CD4-positive, alpha-beta T cell treated with Interleukin-15 for 4 hours (primary cell): ENCODE measurements around the gene ZNF302.
"Not testable (repeated sequence)": the region's sequence is repeated elsewhere in the genome, so short reads cannot be mapped to it uniquely, and the experiment has no call there.

Source experiments
- DNase-seq: peaks from one replicate; pipeline ENCODE4 v3.0.0-alpha.2; 2020; ENCODE audit warnings: low spot score

Gene ZNF302

DNA sequence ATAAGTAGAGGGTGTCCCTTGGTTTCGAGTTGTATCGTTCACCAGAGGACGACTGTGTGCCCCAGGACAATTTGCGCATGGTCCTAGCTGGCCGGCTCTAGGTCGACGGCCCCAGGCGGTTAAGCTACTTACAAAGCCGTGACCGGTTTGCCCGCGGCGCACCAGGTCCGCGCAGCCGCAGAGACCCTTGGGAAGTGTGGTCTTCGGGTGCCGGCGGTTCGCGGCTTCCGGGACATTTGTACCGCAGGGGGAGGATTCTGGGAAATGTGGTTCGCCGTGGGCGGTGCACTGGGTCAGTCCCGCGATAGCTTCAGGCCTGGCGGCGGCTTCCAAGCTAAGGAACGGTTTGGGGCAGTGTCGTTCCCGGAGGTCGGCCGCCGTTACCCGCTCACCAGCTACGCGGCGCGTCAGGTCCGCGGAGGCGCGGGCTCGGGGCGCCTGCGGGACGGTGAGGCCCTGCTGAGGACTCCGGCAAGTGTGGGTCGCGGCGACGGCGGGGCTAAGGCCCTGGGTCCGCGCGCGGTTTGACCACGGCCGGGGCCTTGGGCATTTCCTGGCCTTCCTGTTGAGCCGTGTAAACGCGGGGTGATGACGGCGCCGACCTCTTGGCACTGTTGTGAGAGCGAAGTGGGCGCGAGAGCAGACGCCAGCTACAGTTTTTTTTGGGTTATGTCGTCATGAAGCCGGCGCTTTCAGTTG, at the start of gene ZNF302:
Gene ZNF302 (plus strand): TSS at position 293 of the 699 bp plus-strand sequence. CDS start 1,127 bp downstream, outside the sequence.
- peak; percentile 94 for DNase-seq

DNA sequence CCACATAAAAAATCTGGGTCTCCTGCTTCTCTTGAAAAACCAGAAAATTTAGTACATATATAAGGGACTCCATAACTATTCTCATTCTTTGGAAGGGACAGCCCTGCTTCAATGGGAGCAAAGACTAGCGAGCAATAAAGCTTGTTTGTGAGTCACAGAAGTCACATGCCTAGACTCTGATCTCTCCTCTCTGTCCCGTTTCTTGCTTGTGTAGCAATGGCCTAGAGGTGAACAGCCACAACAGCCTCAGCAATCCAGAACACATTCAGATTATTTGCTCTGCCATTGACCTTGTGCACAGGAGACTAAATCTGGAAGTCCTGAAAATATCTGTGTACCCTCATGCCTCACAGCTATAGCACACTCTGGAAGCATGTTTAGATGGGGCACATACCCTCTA, 43.7 kb upstream of the ZNF302 start:
- no peak for DNase-seq

DNA sequence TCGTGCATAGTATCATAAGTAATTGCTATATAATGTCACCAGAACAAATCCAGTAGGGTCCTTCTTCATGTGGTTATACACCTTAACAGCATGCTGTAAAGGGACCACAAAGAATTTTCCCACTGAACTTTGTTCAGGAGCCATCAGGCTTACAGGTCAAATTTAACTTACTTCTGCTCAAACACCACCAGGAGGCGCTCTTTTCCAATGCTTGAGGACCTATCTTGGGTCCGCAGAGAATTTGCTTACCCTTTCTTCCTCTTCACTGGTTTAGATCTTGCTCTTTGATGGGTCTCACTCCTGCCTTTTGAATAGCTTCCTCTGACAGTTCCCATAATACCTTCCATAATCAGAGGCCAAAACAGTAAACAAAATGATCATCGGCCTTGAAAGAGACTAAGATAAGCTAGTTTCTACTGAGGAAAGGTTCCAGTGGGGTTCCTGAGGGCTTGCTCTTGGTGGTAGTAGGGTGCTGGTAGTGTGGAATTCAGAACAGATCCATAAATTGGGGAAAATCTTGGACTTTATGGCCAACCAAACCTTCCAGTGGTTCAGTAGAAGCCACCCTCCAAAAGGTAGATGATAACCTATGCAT, 37.9 kb upstream of the ZNF302 start:
- DNase-seq, result peak; percentile 68

DNA sequence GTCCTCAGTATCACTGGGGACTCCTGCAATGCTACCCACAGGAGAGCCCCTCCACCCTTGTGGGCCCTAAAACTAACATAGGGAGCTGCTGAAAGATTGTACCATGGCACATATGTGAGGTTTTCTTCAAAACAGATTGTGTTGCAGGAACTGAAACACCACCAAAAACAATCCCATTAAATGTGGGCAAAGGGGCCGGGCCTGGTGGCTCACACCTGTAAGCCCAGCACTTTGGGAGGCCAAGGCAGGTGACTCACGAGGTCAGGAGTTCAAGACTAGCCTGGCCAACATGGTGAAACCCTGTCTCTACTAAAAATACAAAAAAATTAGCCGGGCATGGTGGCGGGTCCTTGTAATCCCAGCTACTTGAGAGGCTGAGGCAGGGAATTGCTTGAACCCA, 35.2 kb upstream of the ZNF302 start:
- no peak for DNase-seq

DNA sequence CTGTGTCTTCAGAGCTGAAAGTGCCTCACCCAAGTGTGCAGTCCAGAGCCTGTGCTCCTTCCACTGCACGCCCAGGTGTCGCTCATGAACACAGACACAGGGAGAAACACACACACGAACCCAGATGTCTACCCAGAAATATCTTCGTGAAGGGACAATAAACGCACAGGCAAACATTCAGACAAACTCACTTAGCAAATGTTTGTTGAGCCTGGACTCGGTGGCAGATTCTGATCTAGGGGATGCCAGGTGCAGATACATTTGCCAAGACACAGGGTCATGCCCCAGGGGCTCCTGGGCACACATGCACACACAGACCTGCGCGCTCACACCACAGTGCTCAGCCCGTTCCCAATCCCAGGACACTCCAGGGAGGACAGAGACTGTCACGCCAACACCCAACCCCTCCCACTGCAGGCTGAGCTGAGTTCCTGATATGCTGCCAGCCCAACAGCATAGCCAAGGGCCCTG, 32.5 kb upstream of the ZNF302 start:
- no peak for DNase-seq

DNA sequence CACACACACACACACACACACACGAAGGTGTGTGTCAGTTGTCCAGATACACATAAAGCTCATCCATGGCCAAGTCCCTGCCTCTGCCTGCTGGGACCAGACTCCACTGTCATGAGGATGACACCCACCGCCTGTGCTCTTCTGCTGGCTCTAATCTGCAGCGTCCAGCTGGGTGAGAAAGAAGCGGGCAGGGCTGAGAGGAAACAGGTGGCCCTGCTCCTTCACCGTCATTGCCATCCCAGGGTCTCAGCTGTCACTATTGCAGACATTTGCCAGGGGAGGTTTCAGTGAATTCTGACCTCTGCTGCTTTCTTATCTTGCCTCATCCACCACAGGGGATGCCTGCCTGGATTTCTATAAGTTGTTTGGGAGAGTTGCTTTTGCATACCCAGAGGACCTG, 31.9 kb upstream of the ZNF302 start:
- DNase-seq, result no peak

DNA sequence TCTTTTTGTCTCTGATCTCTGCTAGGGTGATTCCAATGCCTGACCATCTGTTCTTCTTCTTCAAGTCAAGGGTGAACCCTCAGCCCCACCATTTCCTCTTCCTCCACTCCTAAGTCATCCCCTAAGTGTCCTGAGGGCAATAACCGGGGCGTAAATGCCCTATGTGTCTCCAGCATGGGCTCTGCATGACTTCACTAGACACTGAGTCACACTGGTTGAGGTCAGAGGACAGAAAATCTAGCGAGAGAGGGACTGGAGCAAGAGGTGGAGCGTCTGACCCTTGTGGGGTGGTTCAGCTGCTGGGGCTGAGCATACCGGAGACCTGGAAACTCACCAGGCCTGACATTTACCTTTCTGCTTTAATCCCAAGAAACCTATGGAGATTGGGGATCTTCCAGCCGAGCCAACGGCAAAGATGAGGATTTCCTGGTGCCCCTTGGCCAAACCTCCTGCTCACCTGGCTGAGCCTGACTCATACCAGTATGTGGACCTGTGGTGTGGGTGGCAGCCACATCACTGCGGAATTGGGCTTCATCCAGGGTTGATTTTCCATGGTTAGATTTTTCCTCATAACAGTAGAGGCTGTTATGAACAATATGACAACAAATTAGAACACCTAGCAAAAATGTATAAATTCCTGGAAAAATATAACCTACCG, 27.5 kb upstream of the ZNF302 start:
- DNase-seq, result no peak

DNA sequence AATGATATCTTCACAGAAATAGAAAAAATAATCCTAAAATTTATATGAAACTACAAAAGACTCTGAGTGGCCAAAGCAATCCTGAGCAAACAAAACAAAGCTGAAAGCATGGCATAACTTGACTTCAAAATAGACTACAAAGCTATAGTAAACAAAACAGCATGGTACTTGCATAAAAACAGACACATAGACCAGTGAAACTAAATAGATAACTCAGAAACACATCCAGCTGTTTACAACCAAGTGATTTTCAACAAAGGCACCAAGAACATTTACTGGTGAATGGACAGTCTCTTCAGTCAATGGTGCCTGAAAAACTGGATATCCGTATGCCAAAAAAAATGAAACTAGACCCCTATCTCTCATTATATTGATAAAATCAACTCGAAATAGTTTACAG, 25.7 kb upstream of the ZNF302 start:
- DNase-seq, result no peak

DNA sequence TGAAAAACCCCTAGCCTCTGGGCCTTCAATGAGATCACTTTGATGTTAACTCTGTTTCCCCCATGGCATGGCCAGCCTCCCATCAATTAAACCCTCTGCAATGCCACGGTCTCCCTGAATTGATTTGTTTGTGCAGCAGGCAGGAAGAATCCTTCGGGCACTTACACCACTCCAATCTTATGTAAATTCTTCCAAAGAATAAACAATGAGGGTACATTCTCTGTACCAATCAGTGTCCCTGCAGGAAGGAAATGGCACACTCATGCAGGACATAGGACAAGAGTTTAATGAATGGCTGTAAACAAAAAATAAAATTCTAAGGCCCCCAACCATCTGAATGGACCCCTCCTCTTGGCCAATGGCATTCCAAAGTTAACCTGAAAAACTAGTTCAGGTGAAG, 22.7 kb upstream of the ZNF302 start:
- DNase-seq, result no peak

DNA sequence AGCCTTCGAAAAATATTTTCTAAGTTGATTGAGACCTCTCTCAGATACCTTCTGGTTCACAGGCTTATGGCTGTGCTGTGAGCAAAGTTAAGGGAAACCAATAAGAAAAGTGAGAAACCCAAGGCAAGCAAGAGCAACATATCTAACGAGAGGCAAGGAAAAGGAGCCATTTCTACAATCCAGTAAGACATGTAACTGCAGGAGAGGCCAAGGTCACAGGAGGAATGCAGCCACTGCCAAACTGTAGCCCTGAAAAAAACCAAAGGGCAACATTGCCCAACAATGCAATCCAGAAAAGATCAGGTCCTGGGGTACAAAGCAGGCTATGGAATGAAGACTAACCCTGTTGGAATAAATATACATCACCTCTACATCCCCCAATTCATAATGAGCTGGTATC, 21.8 kb upstream of the ZNF302 start:
- DNase-seq, result no peak

DNA sequence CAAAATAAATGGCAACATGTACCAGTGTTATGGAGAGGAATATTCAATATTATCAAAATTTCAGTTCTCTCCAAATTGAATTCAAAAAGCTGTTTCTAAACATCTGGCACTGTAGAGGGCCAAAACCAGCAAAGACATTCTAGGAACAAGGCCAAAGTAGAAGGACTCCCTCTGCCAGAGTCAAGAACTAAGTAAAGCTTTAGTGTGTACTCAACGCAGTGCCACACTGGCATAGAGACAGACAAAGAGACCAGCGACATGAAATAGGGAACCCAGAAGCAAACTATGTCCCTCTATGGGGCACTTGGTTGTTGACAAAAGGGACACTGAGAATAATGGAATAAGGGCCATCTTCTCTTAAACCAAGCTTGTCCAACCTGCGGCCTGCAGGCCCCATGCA, 16.1 kb upstream of the ZNF302 start:
- DNase-seq, result no peak

DNA sequence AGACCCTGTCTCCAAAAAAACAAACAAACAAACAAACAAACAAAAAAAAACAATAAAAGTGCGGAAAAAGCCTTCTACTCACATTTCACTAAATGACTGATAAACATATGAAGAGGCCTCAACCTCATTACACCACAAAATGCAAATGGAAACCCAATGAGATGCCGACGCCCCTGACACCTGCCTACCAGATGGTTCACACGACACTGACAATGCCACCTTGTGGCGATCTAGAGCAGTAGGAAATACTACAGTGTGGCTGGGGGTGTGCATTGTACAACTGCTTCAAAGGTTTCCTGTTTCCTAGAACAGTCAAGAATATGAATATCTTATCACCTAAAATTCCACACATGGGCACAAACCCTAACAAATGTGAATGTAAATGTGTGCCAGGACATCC, 14.6 kb upstream of the ZNF302 start:
- DNase-seq, result peak; percentile 61

DNA sequence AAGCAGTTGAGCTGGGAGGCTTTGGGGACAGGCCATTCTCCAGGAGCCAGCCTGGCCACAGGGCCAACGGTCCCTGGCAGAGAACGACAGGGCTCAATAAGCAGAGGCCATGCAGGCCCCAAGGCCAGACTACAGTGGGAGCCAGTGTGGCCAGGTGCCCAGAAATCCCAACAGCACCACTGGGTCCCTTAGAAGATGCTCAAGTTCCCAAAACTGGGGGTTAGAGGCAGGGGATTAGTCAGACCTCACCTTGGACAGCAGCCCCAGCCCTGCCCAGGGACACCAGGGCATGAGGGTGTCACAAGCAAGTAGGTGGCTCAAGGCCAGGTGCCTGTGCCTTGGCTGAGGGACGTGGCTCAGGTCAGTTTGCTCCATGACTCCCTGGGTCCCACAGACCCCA, 13.3 kb upstream of the ZNF302 start:
- no peak for DNase-seq

DNA sequence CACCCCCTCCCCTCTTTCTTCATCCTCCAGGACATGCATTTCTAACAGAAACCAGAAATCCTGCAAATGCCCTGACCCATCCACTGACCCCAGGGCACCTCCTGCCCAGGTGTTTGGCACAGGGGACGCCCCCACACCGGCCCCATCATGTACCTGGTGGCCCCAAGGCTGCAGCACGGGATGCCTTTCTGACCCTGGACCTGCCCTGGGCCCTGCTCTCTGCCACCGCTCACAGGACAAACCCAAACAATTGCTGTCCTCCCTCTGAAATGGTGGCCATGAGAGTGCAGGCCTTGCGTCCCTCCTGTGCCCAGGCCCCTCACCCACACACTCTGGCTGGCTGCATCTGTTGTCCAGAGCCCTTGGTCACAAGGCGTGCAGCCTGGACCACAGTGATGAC, 12.6 kb upstream of the ZNF302 start:
- no peak for DNase-seq

DNA sequence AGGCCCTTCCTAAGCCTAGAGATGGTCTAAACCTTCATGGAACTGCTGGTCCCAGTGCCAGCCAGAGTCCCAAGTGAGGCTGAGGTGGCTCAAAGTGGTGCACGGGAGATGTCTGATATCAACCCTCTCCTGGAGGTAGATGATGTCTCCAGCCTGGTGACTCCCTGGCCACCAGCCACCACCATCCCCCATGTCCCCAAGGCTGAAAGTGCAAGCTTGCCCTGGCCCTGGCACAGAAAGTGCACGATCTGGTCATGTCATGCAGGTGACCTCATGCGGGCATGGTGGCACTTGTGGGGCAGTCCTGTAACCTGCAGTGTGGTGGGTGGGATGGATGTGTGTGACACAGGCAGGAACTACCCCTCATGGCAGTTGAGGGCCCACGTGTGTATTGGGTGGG, 12.2 kb upstream of the ZNF302 start:
- DNase-seq, result not testable (repeated sequence)

DNA sequence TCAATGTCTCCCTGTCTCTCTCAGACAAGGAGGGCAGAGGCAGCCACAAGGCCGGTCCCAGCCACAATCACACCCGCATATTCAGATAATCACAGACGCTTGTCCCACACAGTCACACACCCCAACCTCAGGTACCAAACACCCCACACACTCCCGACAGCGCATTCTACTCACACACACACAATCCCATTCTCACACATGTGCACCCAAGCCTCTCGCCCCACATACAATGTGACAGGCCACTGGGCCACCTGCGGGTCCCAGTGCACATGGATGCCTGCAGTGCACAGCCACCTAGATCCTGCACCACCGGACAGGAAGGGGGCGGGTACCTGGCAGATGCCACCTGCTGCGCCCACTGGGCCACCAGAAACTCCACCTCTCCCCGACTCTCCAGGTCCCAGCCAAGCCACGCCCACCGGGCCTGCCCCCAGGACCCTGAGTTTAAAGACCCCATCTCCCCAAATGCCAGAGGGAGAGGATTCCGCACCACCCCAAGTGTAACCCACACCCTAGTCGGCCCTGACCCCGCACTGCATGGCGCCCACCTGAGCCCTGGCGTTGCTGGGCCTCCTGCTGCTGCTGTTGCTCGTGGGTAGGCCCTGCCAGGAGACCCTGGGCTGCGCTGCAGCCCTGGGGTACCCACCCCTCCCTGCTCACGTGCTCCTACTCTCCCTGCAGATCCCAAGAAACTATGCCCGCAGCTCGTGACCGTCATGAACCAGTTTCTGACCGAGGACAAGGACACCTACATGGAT, 11.1 kb upstream of the ZNF302 start:
- DNase-seq, result no peak

DNA sequence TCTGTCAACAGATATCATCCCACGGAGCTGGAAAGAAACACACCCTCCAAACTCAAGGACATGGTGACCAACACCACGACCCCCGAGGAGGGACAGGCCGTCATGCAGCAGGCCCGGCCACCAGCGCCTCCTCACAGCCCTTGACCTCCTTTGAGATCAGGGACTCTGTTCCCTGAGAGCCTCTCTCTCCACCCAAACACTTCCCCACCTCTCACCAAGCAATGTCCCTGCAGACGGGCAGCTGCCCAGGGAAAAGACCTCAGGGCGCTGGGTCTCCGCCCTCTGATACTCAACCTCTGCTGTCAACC, 10.6 kb upstream of the ZNF302 start:
- no peak for DNase-seq

DNA sequence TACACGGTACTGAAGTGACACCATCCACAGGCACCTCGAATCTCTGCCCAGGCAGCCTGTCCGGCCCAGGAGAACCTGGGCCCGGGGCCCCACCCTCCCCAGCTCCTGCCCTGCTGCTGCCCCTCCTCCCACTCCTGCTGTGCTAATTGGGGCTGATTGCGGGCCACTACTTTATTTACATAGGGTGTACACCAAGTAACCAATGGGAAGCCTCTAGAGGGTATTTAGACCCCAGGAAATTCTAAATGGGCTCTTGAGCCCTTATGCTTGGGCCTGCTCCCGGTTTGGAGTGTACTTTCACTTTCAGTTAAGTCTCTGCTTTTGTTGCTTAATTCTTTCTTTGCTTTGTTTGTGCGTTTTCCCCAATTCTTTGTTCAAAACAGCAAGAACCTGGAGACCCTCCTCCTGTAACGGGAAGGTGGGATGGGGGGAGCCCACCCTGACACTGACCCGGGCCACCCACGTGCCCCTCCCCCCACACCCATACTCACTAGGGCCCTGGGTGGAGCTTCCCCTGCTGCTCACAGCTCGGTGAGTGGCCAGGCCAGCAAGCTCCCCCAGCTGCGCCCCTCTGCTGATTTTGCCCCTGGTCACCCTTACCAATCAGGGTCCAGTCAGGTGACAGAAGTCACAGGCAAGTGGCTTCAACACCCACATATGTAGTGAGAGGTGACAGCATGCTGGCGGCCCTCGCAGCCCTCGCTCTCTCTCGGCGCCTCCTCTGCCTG, 10.0 kb upstream of the ZNF302 start:
- DNase-seq, result peak; percentile 0

DNA sequence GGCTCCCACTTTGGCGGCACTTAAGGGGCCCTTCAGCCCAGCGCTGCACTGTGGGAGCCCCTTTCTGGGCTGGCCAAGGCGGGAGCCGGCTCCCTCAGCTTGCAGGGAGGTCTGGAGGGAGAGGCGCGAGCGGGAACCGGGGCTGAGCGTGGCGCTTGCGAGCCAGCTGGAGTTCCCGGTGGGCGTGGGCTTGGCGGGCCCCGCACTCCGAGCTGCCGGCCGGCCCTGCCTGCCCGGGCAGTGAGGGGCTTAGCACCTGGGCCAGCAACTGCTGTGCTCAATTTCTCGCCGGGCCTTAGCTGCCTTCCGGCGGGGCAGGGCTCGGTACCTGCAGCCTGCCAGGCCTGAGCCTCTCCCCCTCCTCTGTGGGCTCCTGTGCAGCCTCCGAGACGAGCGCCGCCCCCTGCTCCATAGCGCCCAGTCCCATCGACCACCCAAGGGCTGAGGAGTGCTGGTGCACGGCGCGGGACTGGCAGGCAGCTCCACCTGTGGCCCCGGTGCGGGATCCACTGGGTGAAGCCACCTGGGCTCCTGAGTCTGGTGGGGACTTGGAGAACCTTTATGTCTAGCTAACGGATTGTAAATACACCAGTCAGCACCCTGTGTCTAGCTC, 9.3 kb upstream of the ZNF302 start:
- DNase-seq, result not testable (repeated sequence)

DNA sequence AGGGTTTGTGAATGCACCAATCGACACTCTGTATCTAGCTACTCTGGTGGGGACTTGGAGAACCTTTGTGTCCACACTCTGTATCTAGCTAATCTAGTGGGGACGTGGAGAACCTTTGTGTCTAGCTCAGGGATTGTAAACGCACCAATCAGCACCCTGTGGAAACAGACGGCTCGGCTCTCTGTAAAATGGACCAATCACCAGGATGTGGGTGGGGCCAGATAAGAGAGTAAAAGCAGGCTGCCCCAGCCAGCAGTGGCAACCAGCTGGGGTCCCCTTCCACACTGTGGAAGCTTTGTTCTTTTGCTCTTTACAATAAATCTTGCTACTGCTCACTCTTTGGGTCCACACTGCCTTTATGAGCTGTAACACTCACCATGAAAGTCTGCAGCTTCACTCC, 8.8 kb upstream of the ZNF302 start:
- DNase-seq, result not testable (repeated sequence)

DNA sequence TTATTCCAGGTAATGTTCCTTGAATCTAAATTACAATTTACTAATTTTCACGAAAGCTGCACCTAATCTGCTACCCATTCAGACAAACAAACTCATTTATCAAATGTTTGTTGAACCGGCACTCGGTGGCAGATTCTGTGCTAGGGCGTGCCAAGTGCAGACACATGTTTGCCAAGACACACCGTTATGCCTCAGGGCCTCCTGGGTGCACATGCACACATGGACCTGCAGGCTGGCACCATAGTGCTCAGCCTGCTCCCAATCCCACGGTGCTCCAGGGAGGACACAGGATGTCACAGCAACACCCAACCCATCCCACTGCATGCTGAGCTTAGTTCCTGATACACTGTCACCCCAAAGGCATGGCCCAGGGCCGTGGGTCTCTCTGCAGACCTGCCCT, 8.2 kb upstream of the ZNF302 start:
- no peak for DNase-seq

DNA sequence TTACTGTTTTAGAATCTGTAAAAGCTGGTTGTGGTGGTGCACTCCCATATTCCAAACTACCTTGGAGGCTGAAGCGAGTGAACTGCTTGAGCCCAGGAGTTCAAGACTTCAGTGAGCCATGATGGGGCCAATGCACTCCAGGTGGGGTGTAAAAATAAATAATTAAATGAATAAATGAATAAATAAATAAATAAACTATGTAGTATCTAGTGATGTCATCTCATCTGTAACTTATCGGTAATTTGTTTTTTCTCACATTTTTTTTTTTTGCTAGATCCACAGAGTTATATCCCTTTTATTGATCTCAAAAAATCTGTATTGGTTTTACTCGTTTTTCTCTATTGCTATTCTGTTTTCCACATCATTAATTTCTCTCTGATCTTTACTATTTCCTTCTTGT, 5.5 kb upstream of the ZNF302 start:
- no peak for DNase-seq
